HG02884 (cell line): ENCODE data around the gene RBM4B.

Experiments used
- ATAC-seq: cut with Tn5 transposase; IDR thresholded peaks from one replicate; pipeline ENCODE4 v1.9.1; 2021; ENCODE audit warnings: mild to moderate bottlenecking, moderate library complexity; ENCODE audit not compliant: unreplicated experiment

RBM4B gene

DNA sequence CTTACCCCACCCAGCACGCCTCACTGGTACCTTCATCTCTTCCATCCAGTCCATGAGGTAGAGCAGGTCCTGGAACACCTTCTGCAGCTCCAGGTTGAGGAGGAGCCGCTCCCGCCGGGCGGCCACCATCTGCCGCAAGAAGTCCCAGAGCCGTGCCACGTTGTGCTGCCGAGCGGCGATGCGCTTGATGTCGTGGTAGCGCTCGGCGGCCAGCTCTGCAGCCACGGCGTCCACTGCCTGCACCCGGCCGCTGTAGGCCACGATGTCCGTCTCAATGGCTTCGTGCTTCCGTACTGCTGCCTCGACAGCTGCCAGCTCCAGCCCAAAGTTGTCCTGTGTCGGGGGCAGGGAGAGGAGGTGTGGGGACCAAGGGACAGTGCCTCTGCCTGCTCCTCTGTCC is 29.8 kb upstream of the RBM4B start:
- ATAC-seq: no peak

DNA sequence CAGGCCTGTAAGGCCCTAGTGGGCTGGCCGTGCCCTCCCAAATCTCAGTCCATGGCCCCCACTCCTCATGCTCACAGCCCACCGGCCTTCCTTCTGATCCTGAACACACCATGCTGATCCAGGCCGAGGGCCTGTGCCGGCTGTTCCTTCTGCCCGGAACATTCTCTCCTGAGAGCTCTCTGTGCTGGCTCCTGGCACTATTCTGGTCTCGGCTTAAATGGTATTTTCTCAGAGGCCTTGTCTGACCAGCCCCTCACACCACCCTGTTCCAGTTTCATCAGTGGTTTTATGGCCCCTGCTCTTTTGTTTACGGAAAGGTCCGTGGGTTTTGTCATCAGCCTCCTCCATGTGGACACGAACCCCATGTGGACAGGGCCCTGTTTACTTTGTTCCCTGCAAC is 29.3 kb upstream of the RBM4B start:
- ATAC-seq: no peak

DNA sequence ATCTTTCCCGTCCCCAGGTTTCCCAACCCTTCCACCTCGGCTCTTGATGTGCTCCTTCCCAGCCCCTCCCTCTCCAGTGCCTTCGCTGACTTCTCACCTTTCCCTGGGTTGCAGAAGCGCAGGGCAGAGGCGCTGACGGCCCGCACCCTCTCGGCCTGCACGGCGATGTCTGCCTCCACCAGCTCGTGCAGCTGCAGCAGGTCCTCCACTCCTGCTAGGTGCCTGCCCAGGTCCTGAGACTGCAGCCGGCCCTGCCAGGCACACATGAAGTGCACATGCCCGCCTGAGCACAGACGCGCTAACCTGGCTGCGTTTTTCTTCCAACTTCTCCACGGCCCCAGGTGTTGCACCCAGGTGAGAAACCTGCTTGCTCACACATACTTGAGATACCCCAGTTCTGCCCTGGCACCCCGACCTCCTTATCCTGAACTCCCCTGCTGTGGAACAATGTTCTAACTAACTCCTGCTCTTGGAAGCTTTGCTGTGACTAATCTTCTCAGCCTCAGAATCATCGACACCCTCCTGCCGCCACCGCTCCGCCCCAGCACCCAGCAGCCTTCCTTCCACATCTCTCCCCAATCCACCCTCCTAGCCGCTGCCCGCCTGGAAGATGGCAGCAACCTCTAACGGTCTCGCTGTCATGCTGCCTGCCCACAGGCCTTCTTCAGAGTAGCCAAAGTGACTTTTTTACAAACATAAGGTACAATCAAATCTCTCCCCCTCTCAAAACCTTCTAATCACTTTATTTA is 28.1 kb upstream of the RBM4B start:
- ATAC-seq: no peak

DNA sequence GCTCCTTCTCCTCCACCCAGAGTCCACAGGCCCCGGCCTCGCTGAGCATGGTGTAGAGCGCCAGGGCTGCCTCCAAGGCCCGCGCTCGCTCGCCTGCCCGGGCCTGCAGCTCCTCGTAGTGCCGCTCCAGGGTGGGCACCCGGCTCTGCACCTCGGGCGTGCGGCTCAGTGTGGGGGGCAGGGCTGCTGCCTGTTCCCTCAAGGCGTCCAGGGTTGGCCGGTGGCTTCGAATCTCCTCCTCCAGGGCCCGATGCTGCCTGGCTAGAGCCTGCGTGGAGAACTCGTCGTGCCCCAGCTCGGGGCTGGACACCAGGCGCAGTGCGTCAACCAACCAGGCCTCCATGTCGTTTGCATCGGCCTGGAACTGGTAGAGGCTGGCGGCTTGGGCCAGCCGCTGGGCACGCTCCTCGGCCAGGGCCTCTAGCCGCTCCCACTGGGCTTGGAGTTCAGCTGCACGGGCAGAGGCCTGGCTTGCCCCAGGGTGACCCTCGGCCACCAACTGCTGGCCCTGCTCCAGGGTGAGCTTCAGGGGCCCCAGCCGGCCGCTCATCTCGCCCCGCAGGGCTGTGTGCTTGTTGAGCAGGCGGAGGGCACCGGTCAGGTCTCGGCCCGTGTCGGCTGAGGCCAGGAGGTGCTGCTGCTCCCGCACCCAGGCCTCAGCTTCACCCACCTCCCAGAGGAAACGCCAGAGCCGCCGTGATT is 27.1 kb upstream of the RBM4B start:
- ATAC-seq: no peak

DNA sequence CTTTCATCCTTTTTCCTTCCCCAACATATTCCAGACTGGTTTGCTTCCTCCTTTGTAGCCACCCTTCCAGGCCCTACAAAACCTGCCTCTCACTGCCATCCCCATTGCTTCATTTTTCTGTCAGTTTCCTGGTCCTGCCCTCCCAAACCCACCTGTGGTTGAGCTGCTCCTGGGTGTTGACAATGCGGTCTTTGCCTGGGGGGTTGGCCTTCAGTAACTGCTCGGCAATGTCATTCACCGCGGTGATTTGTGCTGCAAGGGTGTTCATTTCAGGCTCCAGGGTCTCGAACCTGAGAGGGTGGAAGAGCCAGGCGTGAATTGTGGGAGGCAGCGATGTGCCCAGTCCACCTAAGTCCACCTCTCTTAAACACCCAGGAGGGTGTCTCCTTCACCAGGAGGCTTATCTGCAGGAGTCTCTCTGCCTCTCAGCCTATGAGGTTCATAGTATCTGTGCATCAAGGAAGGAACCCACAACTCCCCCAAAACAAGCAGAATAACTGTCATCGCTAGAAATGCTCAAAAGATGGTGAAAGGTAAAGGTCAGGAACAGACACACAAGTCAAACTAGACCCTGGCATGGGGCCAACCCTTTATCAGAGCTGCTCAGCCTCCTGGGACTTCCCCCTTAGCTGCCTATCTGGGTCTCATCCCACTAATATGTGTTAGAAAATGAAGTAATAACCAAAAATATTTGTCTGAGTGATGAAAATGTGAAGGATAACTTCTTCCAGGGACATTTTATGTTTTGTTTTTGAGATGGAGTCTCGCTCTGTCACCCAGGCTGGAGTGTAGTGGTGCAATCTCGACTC is 23.9 kb upstream of the RBM4B start:
- no peak for ATAC-seq

DNA sequence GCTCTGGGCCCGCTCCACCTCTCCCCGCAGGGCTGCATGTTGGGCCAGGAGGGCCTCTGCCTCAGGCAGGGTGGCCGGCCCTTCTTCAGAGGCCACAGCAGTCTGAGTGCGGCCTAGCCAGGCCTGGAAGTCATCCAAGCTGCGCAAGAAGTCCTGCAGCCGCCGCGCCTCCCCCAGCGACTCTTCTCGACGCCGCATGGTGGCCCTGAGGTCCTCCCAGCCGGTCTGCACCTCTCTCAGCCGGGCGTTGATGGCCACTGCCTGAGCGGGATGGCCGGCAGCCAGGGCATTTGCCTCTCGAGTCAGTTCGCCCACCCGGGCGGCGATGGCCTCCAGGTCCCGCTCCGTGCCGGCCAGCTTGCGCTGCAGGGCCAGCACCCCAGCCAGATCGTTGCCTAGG is 23.1 kb upstream of the RBM4B start:
- ATAC-seq: no peak

DNA sequence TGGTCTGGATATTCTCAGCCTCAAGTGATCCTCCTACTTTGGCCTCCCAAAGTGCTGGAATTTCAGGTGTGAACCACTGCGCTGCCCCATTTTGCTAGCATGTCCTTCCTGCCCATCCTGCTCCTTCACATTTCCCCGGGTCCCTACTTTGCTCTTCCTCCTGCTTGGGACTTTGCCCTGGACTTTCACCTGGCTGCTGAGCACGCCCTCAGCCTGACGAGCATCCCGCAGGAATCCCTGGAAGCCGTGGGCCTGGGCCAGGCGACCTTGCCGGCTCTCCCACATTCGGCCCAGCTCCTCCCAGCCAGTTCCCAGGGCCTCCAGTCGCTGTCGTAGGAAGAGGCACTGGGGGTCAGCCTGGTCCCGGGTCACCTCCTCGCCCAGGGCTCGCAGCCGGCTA is 22.6 kb upstream of the RBM4B start:
- no peak for ATAC-seq

DNA sequence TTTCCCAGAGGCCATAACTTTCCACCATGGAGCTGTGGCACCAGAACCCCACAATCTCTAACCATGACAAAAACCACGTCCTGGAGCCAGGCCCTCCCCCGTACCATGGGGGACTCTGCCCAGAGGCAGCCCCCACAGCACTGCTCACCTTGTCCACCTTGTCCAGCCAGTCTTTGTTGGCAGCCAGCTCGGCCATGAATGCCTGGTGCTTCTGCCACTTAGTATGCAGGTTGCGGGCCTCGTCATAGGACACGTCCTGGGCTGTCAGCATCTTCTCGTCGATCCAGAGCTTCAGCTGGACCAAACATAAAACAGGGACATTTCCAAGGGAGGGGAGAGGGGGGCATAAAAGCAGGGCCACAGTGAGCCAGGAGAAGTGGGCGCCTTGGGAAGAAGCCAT is 20.8 kb upstream of the RBM4B start:
- no peak for ATAC-seq

DNA sequence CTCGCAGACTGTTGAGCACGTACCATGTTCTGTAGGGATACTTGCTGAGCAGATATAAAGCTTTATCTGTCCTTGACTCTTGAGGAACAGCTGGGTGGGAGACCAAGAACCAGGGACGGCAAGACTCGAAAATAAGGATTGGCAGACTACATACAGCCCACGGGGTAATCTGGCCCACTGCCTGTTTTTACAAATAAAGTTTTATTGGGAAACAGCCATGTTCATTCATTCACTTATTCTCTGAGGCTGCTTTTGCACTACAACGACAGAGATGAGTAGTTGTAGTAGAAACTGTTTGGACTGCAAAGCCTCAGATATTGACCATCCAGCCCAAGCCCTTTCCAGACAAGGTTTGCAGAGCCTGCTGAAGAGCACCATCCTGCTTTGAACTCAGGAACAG is 20.3 kb upstream of the RBM4B start:
- no peak for ATAC-seq

DNA sequence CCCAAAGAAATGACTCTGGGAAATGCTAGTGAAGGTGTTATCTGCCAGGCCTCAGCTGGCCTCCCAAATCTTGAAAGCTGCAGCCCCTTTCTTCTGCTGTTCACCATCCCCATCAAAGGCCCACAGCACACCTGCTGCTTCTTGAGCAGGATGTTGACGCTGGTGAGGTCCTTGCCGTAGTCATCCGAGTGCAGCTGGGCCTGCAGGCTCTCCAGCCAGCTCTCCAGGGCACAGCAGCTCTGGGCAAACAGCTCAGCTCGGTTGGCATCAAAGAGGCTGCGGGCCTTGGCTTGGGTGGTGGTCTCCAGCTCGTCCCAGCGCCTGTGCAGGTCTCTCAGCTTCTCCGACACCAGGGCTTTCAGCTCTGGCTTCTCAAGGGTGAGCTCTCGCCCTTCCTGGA is 18.5 kb upstream of the RBM4B start:
- ATAC-seq: no peak

DNA sequence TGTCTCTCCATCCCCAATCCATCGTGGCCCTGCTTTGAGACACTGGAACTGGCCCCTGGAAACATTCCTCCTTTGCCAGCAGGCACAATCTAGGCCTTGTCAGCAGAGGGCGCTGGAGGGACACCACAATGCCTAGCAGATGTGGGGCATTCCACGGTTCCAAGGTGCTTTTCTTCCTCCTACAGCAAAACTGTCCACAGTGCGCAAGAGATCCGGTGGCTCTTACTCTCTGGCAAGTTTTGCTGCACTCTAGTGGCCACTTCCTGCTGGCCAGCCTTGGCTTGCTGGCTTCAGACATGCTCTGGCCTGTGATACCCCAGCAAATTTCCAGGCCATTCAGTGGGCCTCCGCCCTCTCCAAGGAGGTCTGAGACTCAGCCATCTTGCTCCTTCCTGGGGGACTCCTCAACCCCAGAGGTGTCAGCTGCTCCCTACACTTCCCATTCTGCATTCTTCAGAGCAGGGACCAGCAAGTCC is 17.1 kb upstream of the RBM4B start:
- ATAC-seq: no peak

DNA sequence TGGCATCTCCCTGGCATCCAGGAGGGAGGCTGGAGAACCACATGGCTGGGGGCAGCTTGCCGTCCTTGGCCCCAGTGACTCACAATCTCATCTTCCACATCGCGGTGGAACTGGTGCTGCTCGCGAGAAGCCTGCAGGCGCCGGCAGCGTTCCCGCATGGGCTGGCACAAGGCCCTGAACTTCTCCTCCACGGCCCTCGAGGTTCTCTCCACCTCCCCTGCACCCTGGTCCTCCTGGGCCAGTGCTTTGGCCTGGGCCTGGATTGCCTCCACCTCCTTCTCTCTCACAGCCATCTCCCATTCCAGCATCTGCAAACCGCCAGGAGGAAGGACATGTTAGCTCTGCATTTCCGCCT is 16.3 kb upstream of the RBM4B start:
- ATAC-seq: no peak

DNA sequence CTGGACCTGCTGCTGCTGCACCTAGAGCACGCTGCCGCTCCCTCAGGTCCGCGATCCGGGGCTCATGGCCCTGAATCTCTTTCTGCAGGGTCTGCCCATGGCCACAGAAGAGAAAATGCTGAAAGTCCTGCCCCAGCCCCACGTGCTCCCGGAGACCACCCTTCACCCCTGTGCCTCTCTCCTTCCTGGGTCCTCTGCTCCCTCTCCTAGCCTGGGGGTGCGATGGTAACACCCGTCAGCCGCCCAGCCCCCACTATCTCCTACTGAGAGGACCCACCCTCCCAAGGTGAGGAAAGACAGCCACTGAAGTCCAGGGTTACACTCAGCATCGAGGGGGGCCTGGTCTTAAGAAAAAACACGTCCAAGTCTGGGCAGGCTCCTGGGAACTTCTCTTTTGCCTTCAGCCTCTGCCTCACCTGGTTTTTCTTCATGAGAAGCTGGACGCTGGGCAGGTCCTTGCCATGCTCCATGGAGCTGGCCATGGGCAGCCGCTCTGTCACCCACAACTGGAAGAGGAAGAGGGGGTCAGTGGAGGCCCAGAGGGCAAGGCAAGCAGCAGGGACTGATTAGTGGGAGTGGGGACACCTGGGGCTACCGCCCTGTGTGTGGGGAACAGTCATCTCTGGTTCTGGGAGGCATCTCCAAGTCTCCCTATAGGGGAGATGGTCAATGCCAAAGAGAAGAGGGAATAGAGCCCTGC is 15.8 kb upstream of the RBM4B start:
- ATAC-seq: no peak

DNA sequence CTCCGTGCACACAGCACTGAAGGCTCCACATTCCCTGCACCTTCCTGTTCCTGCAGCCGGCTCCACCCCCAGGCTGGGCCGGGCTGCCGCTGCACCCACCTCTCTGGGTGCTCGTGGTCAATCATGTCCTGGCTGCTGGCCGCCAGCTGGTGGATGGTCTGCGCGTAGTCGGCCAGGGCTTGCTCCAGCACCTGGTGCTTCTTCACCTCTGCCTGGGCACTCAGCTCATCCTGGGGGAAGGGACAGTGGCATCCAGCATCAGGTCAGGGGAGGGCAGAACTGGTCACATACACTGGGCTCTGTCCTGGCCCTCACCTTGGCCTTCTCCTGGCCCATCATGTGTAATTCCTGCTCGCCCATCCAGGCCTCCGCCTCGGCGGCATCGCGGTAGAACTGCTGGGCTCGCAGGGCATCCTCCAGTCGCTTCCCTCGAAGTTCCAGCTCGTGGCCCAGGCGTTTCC is 15.2 kb upstream of the RBM4B start:
- no peak for ATAC-seq

DNA sequence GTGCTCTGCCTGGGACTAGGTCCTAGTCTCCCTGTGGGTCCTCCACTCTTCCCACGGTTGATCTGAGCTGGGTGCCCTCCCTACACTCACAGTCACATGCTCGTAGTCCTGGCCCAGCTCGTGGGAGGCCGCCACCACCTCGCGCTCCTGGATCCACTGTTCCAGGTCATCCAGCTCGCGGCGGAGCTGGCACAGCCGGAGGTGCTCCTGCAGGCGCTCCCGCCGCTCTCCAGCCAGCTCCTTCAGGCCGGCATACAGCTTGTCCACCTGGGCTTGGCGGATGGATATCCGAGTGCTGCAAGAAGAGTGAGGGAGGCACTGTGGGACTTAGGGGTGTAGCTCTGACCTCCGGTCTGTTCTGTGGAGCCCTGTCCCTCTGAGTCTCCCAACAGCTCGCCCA is 14.8 kb upstream of the RBM4B start:
- no peak for ATAC-seq

DNA sequence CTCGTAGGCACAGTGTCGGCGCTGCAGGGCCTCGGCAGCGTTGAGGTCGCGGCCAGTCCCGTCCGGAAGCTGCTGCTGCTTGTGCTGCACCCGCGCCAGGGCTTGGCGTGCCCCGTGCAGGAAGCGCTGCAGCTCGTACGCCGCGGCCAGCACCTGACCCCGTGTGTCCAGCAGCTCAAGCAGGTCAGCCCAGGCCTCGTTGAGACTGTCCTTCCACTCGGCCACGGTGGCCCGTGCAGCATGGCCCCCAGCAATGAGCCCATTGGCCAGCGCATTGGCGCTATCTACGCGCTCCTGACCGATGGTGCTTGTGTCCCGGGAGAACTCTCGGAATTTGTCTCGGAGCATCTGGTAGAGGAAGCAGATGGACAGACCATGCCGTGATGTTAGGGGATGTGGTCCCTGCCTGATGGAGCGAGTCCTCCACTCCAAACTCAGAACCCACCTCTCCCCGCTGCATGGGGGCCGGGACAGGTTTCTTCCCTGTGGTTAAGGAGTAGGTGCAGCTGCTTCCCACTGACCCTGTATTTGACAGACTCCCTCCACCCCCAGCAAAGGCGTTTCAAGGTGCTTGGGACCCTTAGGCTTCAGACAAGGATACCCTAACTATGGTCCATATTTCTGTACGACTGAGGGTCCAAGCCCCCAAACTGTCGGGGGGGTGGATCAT is 13.8 kb upstream of the RBM4B start:
- ATAC-seq: no peak

DNA sequence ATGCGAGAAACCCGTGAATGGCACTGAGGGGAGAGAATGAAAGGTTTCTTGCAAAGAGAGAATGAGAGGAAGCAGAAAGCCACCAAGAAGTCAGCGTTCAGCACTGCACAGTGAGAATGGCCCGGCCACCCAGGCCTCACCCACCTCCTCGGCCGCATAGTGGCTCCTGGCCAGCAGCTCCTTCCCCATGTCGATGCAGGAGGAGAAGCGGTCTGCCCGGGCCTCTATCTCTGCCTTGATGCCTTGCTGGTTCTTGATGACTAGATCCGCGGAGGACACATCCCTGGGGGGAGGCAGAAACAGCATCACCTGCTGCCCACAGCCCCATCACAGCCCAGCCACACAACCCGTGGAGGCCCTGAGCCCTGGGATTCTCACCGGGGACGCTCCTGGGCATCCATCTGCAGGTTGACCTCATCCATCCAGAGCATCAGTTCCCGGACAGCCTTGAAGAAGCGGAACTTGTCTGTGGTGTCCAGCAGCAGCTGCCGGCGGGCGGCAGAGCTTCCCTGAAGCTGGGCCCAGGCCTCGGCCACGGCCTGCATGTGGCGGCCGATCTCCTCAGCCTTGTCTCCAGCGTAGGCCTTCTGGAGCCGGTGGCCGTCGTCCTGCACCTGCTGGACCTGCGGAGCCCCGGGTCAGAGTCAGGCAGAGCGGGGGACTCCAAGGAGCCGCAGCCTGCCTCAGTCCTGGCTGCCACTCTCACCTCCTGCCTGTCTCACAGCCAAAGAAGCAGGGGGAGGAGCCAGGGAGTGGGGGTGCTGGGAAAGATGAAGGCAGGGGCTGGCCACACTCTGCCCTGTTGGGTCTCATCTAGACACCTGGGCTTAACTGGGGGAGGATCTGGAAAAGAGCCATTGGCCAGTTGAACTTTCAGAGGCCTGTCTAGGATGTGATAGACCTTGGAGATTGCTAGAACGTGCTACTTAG is 12.2 kb upstream of the RBM4B start:
- ATAC-seq: no peak

DNA sequence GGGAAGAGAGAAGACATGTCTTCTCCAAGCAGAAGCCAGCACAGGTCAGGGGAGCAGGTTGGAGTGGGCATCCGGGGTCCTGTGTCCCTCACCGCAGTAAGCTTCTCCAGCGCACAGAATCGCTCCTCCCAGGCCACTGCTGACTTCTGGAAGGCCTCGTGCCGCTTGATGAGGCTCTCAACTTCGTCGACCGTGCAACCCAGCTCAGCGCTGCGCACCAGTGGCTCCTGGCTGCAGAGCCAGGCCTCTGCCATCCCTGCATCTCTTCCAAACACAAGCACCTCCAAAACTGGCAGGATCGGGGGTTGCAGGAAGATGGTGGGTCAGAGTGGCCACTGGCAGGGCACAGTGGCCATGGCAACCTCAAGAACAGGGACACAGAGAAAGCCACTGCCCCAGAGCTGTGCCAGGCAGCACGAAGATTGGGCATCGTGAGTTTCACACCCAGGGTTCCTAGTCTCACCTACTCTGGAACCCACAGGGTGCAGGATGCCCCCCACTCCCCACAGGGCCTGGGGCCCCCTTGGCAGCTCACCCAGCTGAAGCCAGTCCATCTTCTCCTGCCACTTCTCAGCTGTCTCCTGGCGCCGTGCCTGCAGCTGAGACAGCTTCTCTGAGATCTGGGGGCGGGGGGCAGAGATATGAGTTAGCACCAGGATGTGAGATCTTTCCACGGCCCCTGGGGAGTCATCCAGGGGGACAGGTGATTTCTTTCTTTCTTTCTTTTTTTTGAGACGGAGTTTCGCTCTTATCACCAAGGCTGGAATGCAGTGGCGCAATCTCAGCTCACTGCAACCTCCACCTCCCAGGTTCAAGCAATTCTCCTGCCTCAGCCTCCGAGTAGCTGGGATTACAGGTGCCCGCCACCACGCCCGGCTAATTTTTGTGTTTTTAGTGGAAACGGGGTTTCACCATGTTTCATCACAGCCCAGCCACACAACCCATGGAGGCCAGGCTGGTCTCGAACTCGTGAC is 11.2 kb upstream of the RBM4B start:
- no peak for ATAC-seq
